ENCODE results near the gene ITPR1. TPM values are rescaled to one million over a fixed set of nuclear protein-coding genes. Genes with fewer than 3 reads are reported as not detected.

Gene ITPR1
- total and polyA plus RNA-seq, 4 donors, result 3.7 to 39.4 (median 8.2) TPM

GRCh38 chr3:4756855-4757574 lies 263.9 kb downstream of the ITPR1 start:
- H3K27ac ChIP-seq (ENCODE audit: low read depth in 1 of 2, low read length in 2 of 2), result no peak overlapping the region
- no peak for DNase-seq (ENCODE audit: low spot score)
- peaks cover 0 to 8% (median 2%) of the 10 kb centered on the region in 4 donors for H3K4me1 ChIP-seq (ENCODE audit: control insufficient read depth in 4 of 4, insufficient read depth in 4 of 4, low read length in 3 of 4)

More at GRCh38 chr3:4756855-4757574, 263.9 kb downstream of the ITPR1 start:
- Histone ChIP-seq H3K36me3 (ENCODE audit: control insufficient read depth in 4 of 4, insufficient read depth in 3 of 4, low read depth in 1 of 4, low read length in 3 of 4) (no peaks in the 10 kb centered on the region), H3K4me3 (ENCODE audit: low read depth in 1 of 3, low read length in 3 of 3) (no peak overlapping the region), H3K9me3 (ENCODE audit: control insufficient read depth in 4 of 4, low read length in 3 of 4) (no peaks in the 10 kb centered on the region), H3K27me3 (ENCODE audit: control insufficient read depth in 4 of 4, insufficient read depth in 4 of 4, low read length in 3 of 4) (no peaks in the 10 kb centered on the region), H3K9ac (ENCODE audit: low read depth in 1 of 2, low read length in 2 of 2) (no peak overlapping the region)
- WGBS, result 48% methylated on average over 3 of the region's 3 CpGs
- TF ChIP-seq FOXA2 (IDR thresholded peaks at IDR 0.05) (no peak), HNF4G (IDR thresholded peaks at IDR 0.05) (peak; percentile 25), REST (IDR thresholded peaks at IDR 0.05) (peak; percentile 18), FOXA1 (IDR thresholded peaks at IDR 0.05) (no peak), YY1 (IDR thresholded peaks at IDR 0.05) (peak; percentile 46), TAF1 (conservative IDR thresholded peaks at IDR 0.05) (no peak), EGR1 (IDR thresholded peaks at IDR 0.05; ENCODE audit: low read depth in 2 of 2) (peak in 1 of 2 donors; percentile 46), HNF4A (conservative IDR thresholded peaks at IDR 0.05) (peak; percentile 67 to 72), GABPA (IDR thresholded peaks at IDR 0.05 in 1 of 2, conservative IDR thresholded peaks at IDR 0.05 in 1 of 2) (no peak), SP1 (IDR thresholded peaks at IDR 0.05) (peak; percentile 72), ATF3 (IDR thresholded peaks at IDR 0.05) (no peak), JUND (IDR thresholded peaks at IDR 0.05) (peak in 1 of 2 donors; percentile 85), RAD21 (IDR thresholded peaks at IDR 0.05) (peak; percentile 16 to 25), CTCF (IDR thresholded peaks at IDR 0.05; ENCODE audit: low read depth, low read length, missing input control) (no peak), NR2F2 (IDR thresholded peaks at IDR 0.05) (no peak), RXRA (IDR thresholded peaks at IDR 0.05) (peak in 1 of 2 donors; percentile 66), ZBTB33 (IDR thresholded peaks at IDR 0.05) (peak; percentile 35)
- TF ChIP-seq, protein P1, sequence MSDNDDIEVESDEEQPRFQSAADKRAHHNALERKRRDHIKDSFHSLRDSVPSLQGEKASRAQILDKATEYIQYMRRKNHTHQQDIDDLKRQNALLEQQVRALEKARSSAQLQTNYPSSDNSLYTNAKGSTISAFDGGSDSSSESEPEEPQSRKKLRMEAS (IDR thresholded peaks at IDR 0.05), result peak; percentile 53
